ENCODE results near the gene BLVRA. TPM values are rescaled to one million over a fixed set of nuclear protein-coding genes. Genes with fewer than 3 reads are reported as not detected.

Gene BLVRA
- total RNA-seq, 1 experiment from 2014 or later: 27.6 TPM

DNA sequence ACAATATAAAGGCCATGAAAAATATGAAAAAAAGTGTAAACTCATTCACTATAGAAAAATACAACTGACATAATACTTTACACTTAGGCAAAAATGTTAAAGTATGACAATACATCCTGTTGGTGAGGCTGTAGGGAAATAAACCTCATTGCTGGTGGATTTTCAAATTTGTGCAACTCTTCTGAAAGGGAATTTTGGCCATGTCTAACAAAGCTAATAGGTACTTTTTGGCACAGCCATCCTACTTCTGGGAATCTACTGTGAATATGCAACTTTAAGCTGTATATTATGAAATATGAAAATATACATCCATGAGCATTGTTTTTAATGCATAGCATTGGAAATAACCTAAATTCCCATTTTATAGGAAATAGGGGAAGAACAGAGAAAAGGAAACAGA, 15.8 kb upstream of the BLVRA start:
- Histone ChIP-seq H4K20me1 (ENCODE audit: low read length) (no peaks in the 10 kb centered on the region), H3K79me2 (ENCODE audit: low read length) (no peaks in the 10 kb centered on the region), H3K4me2 (ENCODE audit: low read length) (no peak overlapping the region), H3K9ac (ENCODE audit: low read length) (no peak overlapping the region), H3K27me3 (ENCODE audit: low read length) (no peaks in the 10 kb centered on the region), H3K27ac (ENCODE audit: low read length) (no peak overlapping the region), H3K9me2 (replicated peaks; ENCODE audit: low read length) (no peaks in the 10 kb centered on the region), H3K4me1 (ENCODE audit: insufficient read depth, low read length) (no peaks in the 10 kb centered on the region), H3K36me3 (ENCODE audit: low read depth, low read length) (no peaks in the 10 kb centered on the region), H3F3A (ENCODE audit: low read length, unreplicated experiment) (no peaks in the 10 kb centered on the region), H3K4me3 (ENCODE audit: low read length) (no peak overlapping the region), H2AFZ (ENCODE audit: low read length) (no peak overlapping the region), H3K9me3 (ENCODE audit: low read length) (no peaks in the 10 kb centered on the region)
- no TSS peak for BruUV-seq (replicated peaks)
- no peak for ATAC-seq
- no peak for DNase-seq
- intact Hi-C loops (cut with micrococcal nuclease): no loop called here
- TF ChIP-seq, protein P1, sequence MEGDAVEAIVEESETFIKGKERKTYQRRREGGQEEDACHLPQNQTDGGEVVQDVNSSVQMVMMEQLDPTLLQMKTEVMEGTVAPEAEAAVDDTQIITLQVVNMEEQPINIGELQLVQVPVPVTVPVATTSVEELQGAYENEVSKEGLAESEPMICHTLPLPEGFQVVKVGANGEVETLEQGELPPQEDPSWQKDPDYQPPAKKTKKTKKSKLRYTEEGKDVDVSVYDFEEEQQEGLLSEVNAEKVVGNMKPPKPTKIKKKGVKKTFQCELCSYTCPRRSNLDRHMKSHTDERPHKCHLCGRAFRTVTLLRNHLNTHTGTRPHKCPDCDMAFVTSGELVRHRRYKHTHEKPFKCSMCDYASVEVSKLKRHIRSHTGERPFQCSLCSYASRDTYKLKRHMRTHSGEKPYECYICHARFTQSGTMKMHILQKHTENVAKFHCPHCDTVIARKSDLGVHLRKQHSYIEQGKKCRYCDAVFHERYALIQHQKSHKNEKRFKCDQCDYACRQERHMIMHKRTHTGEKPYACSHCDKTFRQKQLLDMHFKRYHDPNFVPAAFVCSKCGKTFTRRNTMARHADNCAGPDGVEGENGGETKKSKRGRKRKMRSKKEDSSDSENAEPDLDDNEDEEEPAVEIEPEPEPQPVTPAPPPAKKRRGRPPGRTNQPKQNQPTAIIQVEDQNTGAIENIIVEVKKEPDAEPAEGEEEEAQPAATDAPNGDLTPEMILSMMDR (conservative IDR thresholded peaks at IDR 0.05; ENCODE audit: low read depth, low read length): no peak
- TF ChIP-seq EZH2phosphoT487 (IDR thresholded peaks at IDR 0.05; ENCODE audit: borderline replicate concordance, low read length) (no peak), EZH2 (IDR thresholded peaks at IDR 0.05; ENCODE audit: low read length, unreplicated experiment) (no peak)
- ChIA-PET POLR2A (ENCODE audit: unreplicated experiment) (interaction anchor here (0.6 kb wide), 1 partner anchor 50 kb away, joined by 3 read pairs; no protein-coding TSS in a partner anchor), CTCF (interaction anchor here (1.0 kb wide), 1 partner anchor 22 kb away, joined by 3 read pairs; no protein-coding TSS in a partner anchor)

DNA sequence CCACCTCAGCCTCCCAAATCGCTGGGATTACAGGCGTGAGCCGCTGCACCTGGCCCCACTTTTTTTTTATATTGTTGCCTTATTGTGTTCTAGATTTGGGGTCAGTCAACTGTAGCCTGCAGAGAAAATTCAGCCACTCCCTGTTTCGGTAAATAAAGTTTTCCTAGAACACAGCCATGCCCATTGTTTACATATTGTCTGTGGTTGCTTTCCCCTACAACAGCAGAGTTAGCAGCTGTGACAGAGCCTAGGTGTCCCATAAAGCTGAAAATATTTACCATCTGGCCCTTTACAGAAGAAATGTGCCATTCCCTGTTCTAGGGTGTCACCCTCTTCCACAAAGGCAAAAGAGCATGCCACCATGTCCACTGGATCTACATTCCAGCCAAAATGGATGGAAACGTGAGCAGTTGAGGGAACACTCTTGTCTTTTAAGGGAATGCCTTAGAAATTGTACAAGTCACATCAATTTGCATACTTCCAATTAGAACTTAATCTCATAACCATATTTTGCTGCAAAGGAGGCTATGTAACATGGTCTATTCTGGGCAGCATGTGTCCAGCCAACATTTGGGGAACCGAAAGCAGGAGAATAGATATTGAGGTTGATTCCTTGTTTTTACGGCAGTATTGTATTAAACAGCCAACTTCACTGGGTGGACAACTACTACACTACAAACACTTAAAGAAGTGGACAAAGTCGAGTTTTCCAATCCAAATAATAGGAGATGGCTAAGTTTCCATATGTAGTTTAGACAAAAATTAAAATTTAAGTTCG, 11.0 kb upstream of the BLVRA start:
- Histone ChIP-seq H2AFZ (ENCODE audit: low read length) (no peak overlapping the region), H3K4me2 (ENCODE audit: low read length) (no peak overlapping the region), H3K27ac (ENCODE audit: low read length) (no peak overlapping the region), H3K9me3 (ENCODE audit: low read length) (no peaks in the 10 kb centered on the region), H3K9ac (ENCODE audit: low read length) (no peak overlapping the region), H3K9me2 (replicated peaks; ENCODE audit: low read length) (no peaks in the 10 kb centered on the region), H3K4me3 (ENCODE audit: low read length) (no peak overlapping the region), H3K27me3 (ENCODE audit: low read length) (no peaks in the 10 kb centered on the region), H3K36me3 (ENCODE audit: low read depth, low read length) (no peaks in the 10 kb centered on the region), H3K79me2 (ENCODE audit: low read length) (no peaks in the 10 kb centered on the region), H4K20me1 (ENCODE audit: low read length) (no peaks in the 10 kb centered on the region), H3K4me1 (ENCODE audit: insufficient read depth, low read length) (no peaks in the 10 kb centered on the region), H3F3A (ENCODE audit: low read length, unreplicated experiment) (no peaks in the 10 kb centered on the region)
- DNase-seq: no peak
- CTCF ChIA-PET: no interaction called here
- POLR2A ChIA-PET (ENCODE audit: unreplicated experiment): no interaction called here
- TF ChIP-seq EZH2phosphoT487 (IDR thresholded peaks at IDR 0.05; ENCODE audit: borderline replicate concordance, low read length): no peak
- TF ChIP-seq EZH2 (IDR thresholded peaks at IDR 0.05; ENCODE audit: low read length, unreplicated experiment): no peak
- intact Hi-C loops (cut with micrococcal nuclease): no loop called here
- ATAC-seq: peak; percentile 42
- BruUV-seq (replicated peaks): no TSS peak

DNA sequence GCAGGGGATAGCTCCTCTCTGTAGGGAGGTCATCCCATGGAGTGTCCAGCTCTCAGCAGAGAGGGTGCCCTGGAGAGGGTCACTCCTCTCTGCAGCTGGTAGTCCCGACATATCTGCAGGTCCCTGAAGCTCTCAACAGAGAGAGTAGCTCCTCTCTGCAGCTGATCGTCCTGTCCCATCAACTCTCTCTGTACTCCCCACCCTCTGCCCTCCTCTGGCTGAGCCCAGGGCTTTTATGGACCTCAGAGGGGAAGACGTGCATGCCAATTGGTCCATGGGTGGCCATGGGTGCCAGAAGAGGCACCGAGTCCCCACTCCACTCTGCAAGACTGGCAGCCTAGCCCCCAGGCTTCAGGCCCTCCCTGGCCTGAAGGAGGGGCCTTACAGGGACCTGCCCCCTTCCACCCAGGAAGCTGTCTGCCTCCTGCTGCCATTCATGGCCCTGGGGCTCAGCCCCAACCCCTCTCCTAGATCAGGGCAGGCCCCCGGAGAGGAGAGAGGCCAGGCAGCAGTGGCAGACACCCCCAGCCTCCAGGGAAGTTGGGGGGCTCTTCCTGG, 9.0 kb upstream of the BLVRA start:
- no peaks in the 10 kb centered on the region for H3K36me3 ChIP-seq (ENCODE audit: low read depth, low read length)
- H3K4me1 ChIP-seq (ENCODE audit: insufficient read depth, low read length): peaks cover 7% of the 10 kb centered on the region; the same call in 1 of the 2 replicates
- H4K20me1 ChIP-seq (ENCODE audit: low read length): no peaks in the 10 kb centered on the region
- H3K27ac ChIP-seq (ENCODE audit: low read length): no peak overlapping the region
- TF ChIP-seq EZH2phosphoT487 (IDR thresholded peaks at IDR 0.05; ENCODE audit: borderline replicate concordance, low read length) (no peak), EZH2 (IDR thresholded peaks at IDR 0.05; ENCODE audit: low read length, unreplicated experiment) (no peak)
- TF ChIP-seq, protein P1 (conservative IDR thresholded peaks at IDR 0.05; ENCODE audit: low read depth, low read length): no peak
- no peaks in the 10 kb centered on the region for H3K9me3 ChIP-seq (ENCODE audit: low read length)
- H3K27me3 ChIP-seq (ENCODE audit: low read length): no peaks in the 10 kb centered on the region
- BruUV-seq (replicated peaks): no TSS peak
- no peak overlapping the region for H2AFZ ChIP-seq (ENCODE audit: low read length)
- intact Hi-C loops (cut with micrococcal nuclease): no loop called here
- H3F3A ChIP-seq (ENCODE audit: low read length, unreplicated experiment): no peaks in the 10 kb centered on the region
- H3K4me2 ChIP-seq (ENCODE audit: low read length): no peak overlapping the region
- no peak overlapping the region for H3K9ac ChIP-seq (ENCODE audit: low read length)
- ATAC-seq (no peak), DNase-seq (no peak)
- CTCF ChIA-PET: no interaction called here
- H3K4me3 ChIP-seq (ENCODE audit: low read length): no peak overlapping the region
- H3K9me2 ChIP-seq (replicated peaks; ENCODE audit: low read length): no peaks in the 10 kb centered on the region
- POLR2A ChIA-PET (ENCODE audit: unreplicated experiment): no interaction called here
- H3K79me2 ChIP-seq (ENCODE audit: low read length): no peaks in the 10 kb centered on the region
